Uterus (tissue), 4 donors: Measurements from ENCODE around the gene ALDH3A2. TPM values are rescaled to one million over a fixed set of nuclear protein-coding genes. Genes with fewer than 3 reads are reported as not detected.

Source experiments
- DNase-seq, 2 donors: peaks; one replicate each; pipeline ENCODE4 v3.0.0-alpha.2; 2019 to 2020
- H3K27ac ChIP-seq, 2 donors: fragments of 200-600 bp; sonication (generic); 1 replicate in 1 of 2; 2 replicates in 1 of 2; pipeline ENCODE4 v1.5.1; 2016 to 2018
- H3K27me3 ChIP-seq, 2 donors: fragments of 200-600 bp; sonication (generic); one replicate each; pipeline ENCODE4 v1.5.1; 2018 to 2019; ENCODE audit warnings: control low read depth in 1 of 2
- H3K36me3 ChIP-seq, 2 donors: fragments of 200-600 bp; sonication (generic); one replicate each; pipeline ENCODE4 v1.5.1; 2019; ENCODE audit warnings: control low read depth in 1 of 2
- H3K4me1 ChIP-seq, 2 donors: fragments of 200-600 bp; sonication (generic); one replicate each; pipeline ENCODE4 v1.5.1; 2018 to 2019; ENCODE audit warnings: control low read depth in 1 of 2
- H3K4me3 ChIP-seq, 2 donors: fragments of 200-600 bp; sonication (generic); 1 replicate in 1 of 2; 2 replicates in 1 of 2; pipeline ENCODE4 v1.5.1; 2018 to 2019; ENCODE audit warnings: mild to moderate bottlenecking in 1 of 2
- H3K9me3 ChIP-seq, 2 donors: fragments of 200-600 bp; sonication (generic); one replicate each; pipeline ENCODE4 v1.5.1; 2019; ENCODE audit warnings: control low read depth in 1 of 2
- CTCF ChIP-seq, 4 experiments: fragments of 200-600 bp in 2 of 4; fragments of 450-650 bp in 2 of 4; sonication (generic) in 2 of 4; IDR thresholded peaks; one replicate each; pipeline ENCODE4 v1.5.1; 2016 to 2019; ENCODE audit warnings: antibody characterized with exemption in 4 of 4, mild to moderate bottlenecking in 2 of 4, moderate library complexity in 1 of 4
- POLR2A ChIP-seq, 2 donors: fragments of 450-650 bp; IDR thresholded peaks; one replicate each; pipeline ENCODE4 v1.6.1; 2016; ENCODE audit warnings: antibody characterized with exemption in 2 of 2, mild to moderate bottlenecking in 1 of 2, moderate library complexity in 1 of 2
- intact Hi-C: fragments of 100-400 bp; cut with DNase I; formaldehyde crosslinking; loops from one replicate; pipeline ENCODE4 v1.15.1; 2023; ENCODE audit warnings: low total_unique reads
- total RNA-seq, 4 donors: library from RNA; depleted of rRNA in 3 of 4; stranded (reverse); fragments of >200 nt in 3 of 4; gene quantifications; one replicate each; pipeline versions ENCODE4 v1.1.0 to v1.2.4, GENCODE V29; 2014 to 2023
- donor health status: DM: yes; HTN: yes; CAD: no.

ALDH3A2 gene
- 100 to 1,000 TPM in 1 of 4 donors, 10 to 100 TPM in 3; 19.0 to 166 (median 82.5) TPM for total RNA-seq

- peak within 1 kb of the TSS; percentile 98 to 99 for H3K27ac ChIP-seq
- intact Hi-C loops = no loop called here
- TF ChIP-seq POLR2A (IDR thresholded peaks at IDR 0.05) = peak; percentile 91 to 98
- peak in 3 of 4 experiments; percentile 9 to 37 (median 14) for TF ChIP-seq CTCF (IDR thresholded peaks at IDR 0.05)
- DNase-seq = peak; percentile 97 to 98
- no peaks in the 10 kb centered on the region for H3K36me3 ChIP-seq
- no peaks in the 10 kb centered on the region for H3K27me3 ChIP-seq
- H3K4me3 ChIP-seq = peak within 1 kb of the TSS; percentile 67 to 81
- peaks cover 16 to 18% of the 10 kb centered on the region in 2 donors for H3K4me1 ChIP-seq
- no peaks in the 10 kb centered on the region for H3K9me3 ChIP-seq
Measured at GRCh38 chr17:19648475-19649273, at the start of gene ALDH3A2. Gene ALDH3A2 (plus strand): TSS chr17:19648751. CDS start chr17:19648972, 221 bp downstream.

DNA sequence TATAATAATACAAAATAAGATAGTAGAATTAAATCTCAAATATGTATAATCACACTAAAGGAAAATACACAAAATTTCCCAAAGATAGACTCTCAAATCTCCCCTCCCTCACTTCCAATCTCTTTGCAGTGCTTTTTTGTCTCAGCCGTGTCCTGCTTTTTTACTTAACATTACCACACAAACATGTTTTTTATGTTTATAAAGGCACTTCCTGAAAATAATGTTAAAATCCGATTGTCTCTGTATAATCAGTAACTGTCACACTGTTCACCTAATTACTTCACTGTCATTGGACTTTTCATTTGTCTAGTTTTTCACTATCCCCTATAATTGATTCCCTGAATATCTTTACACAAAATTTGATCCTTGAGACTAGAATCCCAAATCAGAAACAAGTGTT, 38.2 kb upstream of the ALDH3A2 start:
- Histone ChIP-seq H3K4me1 (no peaks in the 10 kb centered on the region), H3K27ac (no peak overlapping the region), H3K36me3 (no peaks in the 10 kb centered on the region), H3K4me3 (no peak overlapping the region), H3K27me3 (no peaks in the 10 kb centered on the region), H3K9me3 (no peaks in the 10 kb centered on the region)
- DNase-seq = no peak
- TF ChIP-seq CTCF (IDR thresholded peaks at IDR 0.05) (no peak), POLR2A (IDR thresholded peaks at IDR 0.05) (no peak)
- intact Hi-C loops = no loop called here

GRCh38 chr17:19610879-19611278, 37.7 kb upstream of the ALDH3A2 start:
- DNase-seq = no peak
- TF ChIP-seq POLR2A (IDR thresholded peaks at IDR 0.05) (no peak), CTCF (IDR thresholded peaks at IDR 0.05) (no peak)
- Histone ChIP-seq H3K36me3 (no peaks in the 10 kb centered on the region), H3K9me3 (no peaks in the 10 kb centered on the region), H3K27ac (no peak overlapping the region), H3K4me1 (no peaks in the 10 kb centered on the region), H3K27me3 (no peaks in the 10 kb centered on the region), H3K4me3 (no peak overlapping the region)
- intact Hi-C loops = no loop called here

DNA sequence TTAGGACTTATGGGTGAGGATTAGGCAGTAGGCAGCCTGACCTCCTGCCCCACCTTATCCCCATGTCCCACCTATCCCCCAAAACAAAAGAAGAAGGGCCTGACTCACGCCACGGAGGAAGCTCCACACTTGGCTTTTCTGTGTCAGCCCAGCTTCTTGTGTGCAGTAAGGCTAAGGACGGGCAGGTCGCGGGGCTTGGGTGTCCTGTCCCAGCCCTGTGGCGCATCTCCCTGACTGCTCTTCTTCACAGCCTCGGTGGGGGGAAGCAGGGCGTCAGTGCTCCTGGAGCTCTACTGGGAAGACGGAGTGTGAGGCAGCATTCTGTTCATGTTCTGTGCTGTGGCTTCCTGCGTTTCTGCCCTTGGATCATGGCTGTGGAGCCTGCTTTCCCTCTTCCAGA, 34.6 kb upstream of the ALDH3A2 start:
- no peaks in the 10 kb centered on the region for H3K27me3 ChIP-seq
- H3K4me3 ChIP-seq = no peak overlapping the region
- intact Hi-C loops = no loop called here
- H3K4me1 ChIP-seq = no peaks in the 10 kb centered on the region
- DNase-seq = peak; percentile 25 to 37
- H3K36me3 ChIP-seq = no peaks in the 10 kb centered on the region
- TF ChIP-seq POLR2A (IDR thresholded peaks at IDR 0.05) (no peak), CTCF (IDR thresholded peaks at IDR 0.05) (no peak)
- peaks cover 0 to 10% of the 10 kb centered on the region in 2 donors for H3K9me3 ChIP-seq
- peak overlapping the region; percentile 69 to 85 for H3K27ac ChIP-seq

DNA sequence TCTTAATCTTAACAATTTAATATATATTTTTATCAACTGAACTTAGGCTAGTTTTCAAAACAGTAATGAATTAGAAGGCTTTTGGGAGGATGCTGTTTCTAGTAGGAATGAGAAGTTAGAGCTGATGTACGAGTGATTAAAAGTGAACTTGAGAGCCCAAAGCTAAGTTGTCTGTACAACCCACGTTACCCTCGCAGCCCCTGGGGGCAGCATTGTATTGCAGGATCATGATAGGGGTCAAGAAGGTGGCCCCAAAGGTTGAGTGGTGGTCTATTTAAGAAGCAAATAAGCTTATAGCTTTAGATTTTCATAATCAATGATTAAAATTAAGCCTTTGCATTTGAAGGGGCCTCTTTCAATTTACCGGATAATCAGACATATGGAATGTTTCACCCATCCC, 33.7 kb upstream of the ALDH3A2 start:
- Histone ChIP-seq H3K36me3 (no peaks in the 10 kb centered on the region), H3K27ac (peak overlapping the region; percentile 69 to 85), H3K9me3 (peaks cover 0 to 19% of the 10 kb centered on the region in 2 donors), H3K27me3 (no peaks in the 10 kb centered on the region), H3K4me1 (no peaks in the 10 kb centered on the region), H3K4me3 (no peak overlapping the region)
- intact Hi-C loops = no loop called here
- no peak for DNase-seq
- no peak for TF ChIP-seq CTCF (IDR thresholded peaks at IDR 0.05)
- TF ChIP-seq POLR2A (IDR thresholded peaks at IDR 0.05) = no peak
